GM21360 (cell line): Measurements from ENCODE around the gene NBL1.

Experiments
- ATAC-seq: cut with Tn5 transposase; IDR thresholded peaks from one replicate; pipeline ENCODE4 v1.9.1; 2021; ENCODE audit warnings: mild to moderate bottlenecking, moderate library complexity; ENCODE audit not compliant: unreplicated experiment

Gene NBL1

GRCh38 chr1:19645411-19646251, 1.5 kb downstream of the NBL1 start:
- no peak for ATAC-seq

GRCh38 chr1:19646377-19647319, 2.5 kb downstream of the NBL1 start:
- no peak for ATAC-seq

- no peak for ATAC-seq
These were observed 3.5 kb downstream of the NBL1 start for GRCh38 chr1:19647643-19648042.

- no peak for ATAC-seq
These were observed 4.1 kb downstream of the NBL1 start for GRCh38 chr1:19648239-19648638.

GRCh38 chr1:19648689-19649088, 4.6 kb downstream of the NBL1 start:
- ATAC-seq = no peak

- ATAC-seq = no peak
These were observed 6.5 kb downstream of the NBL1 start for GRCh38 chr1:19650416-19651140.

- ATAC-seq = no peak
These were observed 7.1 kb downstream of the NBL1 start for GRCh38 chr1:19651141-19651737.

GRCh38 chr1:19654386-19654785, 10.3 kb downstream of the NBL1 start:
- no peak for ATAC-seq

GRCh38 chr1:19654886-19655717, 11.0 kb downstream of the NBL1 start:
- no peak for ATAC-seq

- ATAC-seq = no peak
These were observed 11.6 kb downstream of the NBL1 start for GRCh38 chr1:19655718-19656080.

GRCh38 chr1:19656134-19656779, 12.1 kb downstream of the NBL1 start:
- no peak for ATAC-seq

- ATAC-seq = no peak
These were observed 12.8 kb downstream of the NBL1 start for GRCh38 chr1:19656780-19657466.

GRCh38 chr1:19657511-19657910, 13.4 kb downstream of the NBL1 start:
- no peak for ATAC-seq

GRCh38 chr1:19658186-19658585, 14.1 kb downstream of the NBL1 start:
- no peak for ATAC-seq

- ATAC-seq = no peak
These were observed 17.7 kb downstream of the NBL1 start for GRCh38 chr1:19661721-19662228.

GRCh38 chr1:19662313-19662712, 18.2 kb downstream of the NBL1 start:
- no peak for ATAC-seq

- ATAC-seq = no peak
These were observed 20.5 kb downstream of the NBL1 start, which contains the start of gene HTR6 for GRCh38 chr1:19664453-19665185. Gene HTR6, plus strand, starts transcription at chr1:19664875. Its CDS starts 879 bp downstream, at chr1:19665754.

- no peak for ATAC-seq
These were observed 21.0 kb downstream of the NBL1 start for GRCh38 chr1:19665186-19665495.
